LNCAP (cell line): ENCODE results near the gene TLE3.

Source experiments
- CTCF ChIP-seq: fragments of 450-650 bp; IDR thresholded peaks from 2 replicates; pipeline ENCODE4 v1.5.1; 2017; ENCODE audit warnings: mild to moderate bottlenecking

Gene TLE3

GRCh38 chr15:70014331-70014730, 83.4 kb downstream of the TLE3 start:
- no peak for TF ChIP-seq CTCF

- no peak for TF ChIP-seq CTCF
Observed at GRCh38 chr15:70013656-70014313, 83.9 kb downstream of the TLE3 start.

GRCh38 chr15:70012895-70013294, 84.8 kb downstream of the TLE3 start:
- TF ChIP-seq CTCF = no peak

GRCh38 chr15:70008697-70009290, 88.9 kb downstream of the TLE3 start:
- TF ChIP-seq CTCF = no peak

- no peak for TF ChIP-seq CTCF
Observed at GRCh38 chr15:70006259-70007147, 91.2 kb downstream of the TLE3 start.

GRCh38 chr15:70004826-70005225, 92.9 kb downstream of the TLE3 start:
- TF ChIP-seq CTCF = no peak

- TF ChIP-seq CTCF = no peak
Observed at GRCh38 chr15:70002897-70003296, 94.8 kb downstream of the TLE3 start.
